Neural cell (in vitro differentiated cells): ENCODE measurements around the gene CPT1A. TPM values are rescaled to one million over a fixed set of nuclear protein-coding genes. Genes with fewer than 3 reads are reported as not detected.

Experiments
- H2AFZ ChIP-seq: fragments of 200-600, 300-800 bp; sonication (generic), shearing (Covaris generic); 2 replicates; pipeline ENCODE4 v1.6.0; 2014; ENCODE audit warnings: low read depth, mild to moderate bottlenecking, antibody characterized with exemption, low read length, moderate library complexity
- H3F3A ChIP-seq: fragments of 200-600 bp; shearing (Covaris generic); 2 replicates; pipeline ENCODE4 v1.6.1; 2016; ENCODE audit warnings: mild to moderate bottlenecking, moderate library complexity, mixed read lengths, antibody characterized with exemption, low read length; ENCODE audit not compliant: insufficient read depth, poor library complexity, severe bottlenecking
- H3K27ac ChIP-seq: fragments of 200-600, 300-800 bp; sonication (generic), shearing (Covaris generic); 2 replicates; pipeline ENCODE4 v1.5.1; 2014; ENCODE audit warnings: mild to moderate bottlenecking, low read length, moderate library complexity
- H3K27me3 ChIP-seq: fragments of 300-800, 200-600 bp; sonication (generic), shearing (Covaris generic); 2 replicates; pipeline ENCODE4 v1.6.0; 2014; ENCODE audit warnings: mild to moderate bottlenecking, low read depth, low read length, moderate library complexity; ENCODE audit not compliant: insufficient read depth
- H3K36me3 ChIP-seq: fragments of 300-800, 200-600 bp; sonication (generic), shearing (Covaris generic); 2 replicates; pipeline ENCODE4 v1.5.1; 2014; ENCODE audit warnings: mild to moderate bottlenecking, antibody characterized with exemption, low read length, moderate library complexity; ENCODE audit not compliant: insufficient read depth
- H3K4me2 ChIP-seq: fragments of 300-800, 200-600 bp; sonication (generic), shearing (Covaris generic); 2 replicates; pipeline ENCODE4 v1.6.0; 2014; ENCODE audit warnings: mild to moderate bottlenecking, low read length
- H3K4me3 ChIP-seq: fragments of 300-800, 200-600 bp; sonication (generic), shearing (Covaris generic); 2 replicates; pipeline ENCODE4 v1.5.1; 2014; ENCODE audit warnings: mild to moderate bottlenecking, low read length, moderate library complexity
- H3K79me2 ChIP-seq: fragments of 200-600 bp; shearing (Covaris generic); replicated peaks from 2 replicates; pipeline ENCODE4 v1.6.0; 2014; ENCODE audit warnings: mild to moderate bottlenecking, low read length, moderate library complexity; ENCODE audit not compliant: insufficient read depth
- H3K9ac ChIP-seq: fragments of 300-800, 200-600 bp; sonication (generic), shearing (Covaris generic); 2 replicates; pipeline ENCODE4 v1.6.1; 2016; ENCODE audit warnings: mild to moderate bottlenecking, low read length, mixed read lengths
- H3K9me2 ChIP-seq: fragments of 200-600 bp; shearing (Covaris generic); 2 replicates; pipeline ENCODE4 v1.6.1; 2016; ENCODE audit warnings: mild to moderate bottlenecking, low read length, mixed read lengths; ENCODE audit not compliant: insufficient read depth
- H3K9me3 ChIP-seq: fragments of 200-600, 300-800 bp; sonication (generic), shearing (Covaris generic); 2 replicates; pipeline ENCODE4 v1.6.1; 2016; ENCODE audit warnings: mild to moderate bottlenecking, mixed run types, low read length, moderate library complexity, mixed read lengths
- H4K20me1 ChIP-seq: fragments of 200-600 bp; shearing (Covaris generic); 2 replicates; pipeline ENCODE4 v1.6.1; 2016; ENCODE audit warnings: mild to moderate bottlenecking, mixed run types; ENCODE audit not compliant: insufficient read depth
- CTCF ChIP-seq: fragments of 450-650 bp; IDR thresholded peaks from 2 replicates; pipeline ENCODE4 v1.5.1; 2014; ENCODE audit warnings: antibody characterized with exemption, mild to moderate bottlenecking, moderate library complexity; ENCODE audit not compliant: poor library complexity, severe bottlenecking
- EP300 ChIP-seq: fragments of 450-650 bp; conservative IDR thresholded peaks from 2 replicates; pipeline ENCODE4 v1.6.1; 2014; ENCODE audit warnings: antibody characterized with exemption, mild to moderate bottlenecking, moderate library complexity; ENCODE audit not compliant: poor library complexity, severe bottlenecking
- EZH2 ChIP-seq: fragments of 200-600, 300-800 bp; shearing (Covaris generic), sonication (generic); IDR thresholded peaks from 2 replicates; pipeline ENCODE4 v1.6.1; 2014; ENCODE audit warnings: antibody characterized with exemption, low read length, borderline replicate concordance, mild to moderate bottlenecking; ENCODE audit not compliant: insufficient read depth, poor library complexity, severe bottlenecking
- MXI1 ChIP-seq: fragments of 450-650 bp; conservative IDR thresholded peaks from 2 replicates; pipeline ENCODE4 v1.6.1; 2014; ENCODE audit warnings: antibody characterized with exemption, mild to moderate bottlenecking; ENCODE audit not compliant: poor library complexity, severe bottlenecking
- POLR2AphosphoS5 ChIP-seq: IDR thresholded peaks from 2 replicates; pipeline ENCODE4 v1.6.1; 2012
- RAD21 ChIP-seq: fragments of 450-650 bp; conservative IDR thresholded peaks from 2 replicates; pipeline ENCODE4 v1.6.1; 2014; ENCODE audit warnings: antibody characterized with exemption, mild to moderate bottlenecking, moderate library complexity
- REST ChIP-seq: IDR thresholded peaks from 2 replicates; pipeline ENCODE4 v1.6.1; 2012; ENCODE audit warnings: borderline replicate concordance
- SMC3 ChIP-seq: fragments of 450-650 bp; conservative IDR thresholded peaks from 2 replicates; pipeline ENCODE4 v1.6.1; 2014; ENCODE audit warnings: antibody characterized with exemption, mild to moderate bottlenecking, moderate library complexity; ENCODE audit not compliant: poor library complexity
- TAF1 ChIP-seq: IDR thresholded peaks from 2 replicates; pipeline ENCODE4 v1.6.1; 2012; ENCODE audit warnings: low read depth
- polyA plus RNA-seq: library from polyadenylated mRNA; depleted of rRNA; stranded (reverse); fragments of >200 nt; gene quantifications from 2 replicates; pipeline ENCODE4 v1.2.3, GENCODE V29; 2014

The CPT1A gene
- polyA plus RNA-seq, 1 donor from 2014 or later = 0.35 TPM

- H3F3A ChIP-seq = no peaks in the 10 kb centered on the region
- TF ChIP-seq MXI1 = no peak
- TF ChIP-seq EZH2 = no peak
- no peak for TF ChIP-seq POLR2AphosphoS5
- TF ChIP-seq TAF1 = no peak
- TF ChIP-seq SMC3 = no peak
- no peaks in the 10 kb centered on the region for H3K9me3 ChIP-seq
- H3K9ac ChIP-seq = no peak overlapping the region
- no peak overlapping the region for H3K4me2 ChIP-seq
- H3K9me2 ChIP-seq = no peaks in the 10 kb centered on the region
- no peak overlapping the region for H3K4me3 ChIP-seq
- H4K20me1 ChIP-seq = no peaks in the 10 kb centered on the region
- H3K36me3 ChIP-seq = no peaks in the 10 kb centered on the region
- peaks cover 40% of the 10 kb centered on the region for H3K27me3 ChIP-seq
- no peak overlapping the region for H2AFZ ChIP-seq
- no peak overlapping the region for H3K27ac ChIP-seq
- H3K79me2 ChIP-seq = no peaks in the 10 kb centered on the region
Measured at GRCh38 chr11:68855205-68855981, 13.7 kb upstream of the CPT1A start.

GRCh38 chr11:68854273-68854958 lies 12.7 kb upstream of the CPT1A start:
- no peak overlapping the region for H3K27ac ChIP-seq
- H4K20me1 ChIP-seq = no peaks in the 10 kb centered on the region
- no peak for TF ChIP-seq TAF1
- no peak for TF ChIP-seq EP300
- TF ChIP-seq CTCF = no peak
- no peak for TF ChIP-seq POLR2AphosphoS5
- TF ChIP-seq EZH2 = no peak
- TF ChIP-seq SMC3 = no peak
- no peak for TF ChIP-seq RAD21
- no peak for TF ChIP-seq MXI1
- no peak for TF ChIP-seq REST
- no peaks in the 10 kb centered on the region for H3K9me3 ChIP-seq
- H3K9me2 ChIP-seq = no peaks in the 10 kb centered on the region
- H2AFZ ChIP-seq = no peak overlapping the region
- H3F3A ChIP-seq = no peaks in the 10 kb centered on the region
- H3K79me2 ChIP-seq = no peaks in the 10 kb centered on the region
- no peaks in the 10 kb centered on the region for H3K36me3 ChIP-seq
- peaks cover 40% of the 10 kb centered on the region for H3K27me3 ChIP-seq
- peak overlapping the region; percentile 50 for H3K4me3 ChIP-seq
- no peak overlapping the region for H3K9ac ChIP-seq
- H3K4me2 ChIP-seq = no peak overlapping the region
